ENCODE results near the gene LARGE1. TPM values are rescaled to one million over a fixed set of nuclear protein-coding genes. Genes with fewer than 3 reads are reported as not detected.

The LARGE1 gene
- total RNA-seq, 3 donors from 2014 or later, result 23.6 to 27.8 (median 26.1) TPM

DNA sequence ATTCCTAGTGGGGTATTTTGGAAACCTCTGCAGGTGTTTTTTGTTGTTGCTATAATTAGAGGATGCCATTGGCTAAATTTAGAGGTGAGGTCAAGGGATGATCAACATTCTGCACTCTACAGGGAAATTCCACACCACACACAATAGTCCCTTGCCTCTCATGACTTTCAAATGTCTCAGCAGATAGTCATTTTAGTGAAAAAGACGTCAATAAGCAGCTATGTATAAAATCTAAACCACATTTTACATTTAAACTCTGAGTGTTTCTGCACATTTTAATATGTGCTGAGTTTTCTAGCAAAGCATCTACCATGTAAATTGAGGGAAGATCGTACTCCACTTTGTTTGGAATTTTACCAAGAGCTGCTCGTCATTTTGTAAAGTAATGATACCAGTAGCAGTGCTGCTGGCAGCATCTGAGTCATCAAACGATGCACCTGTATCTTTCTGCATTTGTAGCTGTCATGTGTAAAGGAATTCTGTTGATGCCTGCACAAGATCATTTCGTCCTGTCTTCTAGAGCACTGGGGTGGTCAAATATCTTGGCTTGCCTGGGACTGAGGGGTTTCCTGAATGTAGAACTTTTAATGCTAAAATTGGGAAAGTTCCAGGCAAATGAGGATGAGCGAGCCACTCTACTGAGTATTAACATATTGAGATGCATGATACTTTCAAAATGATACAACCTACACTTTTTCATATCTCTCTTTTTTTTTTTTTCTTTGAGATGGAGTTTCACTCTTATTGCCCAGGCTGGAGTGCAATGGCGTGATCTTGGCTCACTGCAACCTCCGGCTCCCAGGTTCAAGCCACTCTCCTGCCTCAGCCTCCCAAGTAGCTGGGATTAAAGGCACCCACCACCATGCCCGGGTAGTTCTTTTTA, 447.6 kb downstream of the LARGE1 start:
- TF ChIP-seq POLR2A (IDR thresholded peaks at IDR 0.05) (no peak), POLR2AphosphoS5 (IDR thresholded peaks at IDR 0.05) (no peak)
- TF ChIP-seq, protein P1, sequence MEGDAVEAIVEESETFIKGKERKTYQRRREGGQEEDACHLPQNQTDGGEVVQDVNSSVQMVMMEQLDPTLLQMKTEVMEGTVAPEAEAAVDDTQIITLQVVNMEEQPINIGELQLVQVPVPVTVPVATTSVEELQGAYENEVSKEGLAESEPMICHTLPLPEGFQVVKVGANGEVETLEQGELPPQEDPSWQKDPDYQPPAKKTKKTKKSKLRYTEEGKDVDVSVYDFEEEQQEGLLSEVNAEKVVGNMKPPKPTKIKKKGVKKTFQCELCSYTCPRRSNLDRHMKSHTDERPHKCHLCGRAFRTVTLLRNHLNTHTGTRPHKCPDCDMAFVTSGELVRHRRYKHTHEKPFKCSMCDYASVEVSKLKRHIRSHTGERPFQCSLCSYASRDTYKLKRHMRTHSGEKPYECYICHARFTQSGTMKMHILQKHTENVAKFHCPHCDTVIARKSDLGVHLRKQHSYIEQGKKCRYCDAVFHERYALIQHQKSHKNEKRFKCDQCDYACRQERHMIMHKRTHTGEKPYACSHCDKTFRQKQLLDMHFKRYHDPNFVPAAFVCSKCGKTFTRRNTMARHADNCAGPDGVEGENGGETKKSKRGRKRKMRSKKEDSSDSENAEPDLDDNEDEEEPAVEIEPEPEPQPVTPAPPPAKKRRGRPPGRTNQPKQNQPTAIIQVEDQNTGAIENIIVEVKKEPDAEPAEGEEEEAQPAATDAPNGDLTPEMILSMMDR (IDR thresholded peaks at IDR 0.05), result no peak
- Histone ChIP-seq H3K4me3 (no peak overlapping the region), H3K9me3 (no peaks in the 10 kb centered on the region), H3K27me3 (no peaks in the 10 kb centered on the region), H3K36me3 (no peaks in the 10 kb centered on the region), H3K27ac (no peak overlapping the region), H3K4me1 (no peaks in the 10 kb centered on the region)
- DNase-seq (ENCODE audit: low spot score in 2 of 2), result no peak
- intact Hi-C loops (cut with DNase I; ENCODE audit: low total_unique reads), result no loop called here

DNA sequence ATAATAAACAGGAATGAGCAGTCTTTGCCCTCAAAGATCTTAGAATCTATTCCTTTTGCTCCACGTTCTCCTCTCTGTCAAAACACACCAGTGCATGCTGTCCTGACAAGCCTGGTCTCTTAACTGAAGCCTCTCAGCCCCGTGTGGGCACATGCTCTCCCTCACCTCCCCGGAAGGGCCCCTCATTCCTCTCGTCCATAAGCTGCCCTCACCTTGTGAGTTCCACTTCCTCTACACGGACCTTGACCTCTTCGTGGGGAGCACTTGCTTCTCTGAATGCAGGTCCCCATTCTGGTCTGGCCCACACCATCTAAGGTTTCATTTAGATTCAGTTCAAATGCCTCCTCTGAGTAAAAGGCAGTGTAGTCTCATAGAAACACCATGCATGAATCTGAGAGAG, 449.8 kb downstream of the LARGE1 start:
- DNase-seq (ENCODE audit: low spot score in 2 of 2), result no peak
- Histone ChIP-seq H3K36me3 (no peaks in the 10 kb centered on the region), H3K27me3 (no peaks in the 10 kb centered on the region), H3K9me3 (no peaks in the 10 kb centered on the region), H3K27ac (no peak overlapping the region), H3K4me1 (no peaks in the 10 kb centered on the region), H3K4me3 (no peak overlapping the region)
- intact Hi-C loops (cut with DNase I; ENCODE audit: low total_unique reads), result no loop called here
- TF ChIP-seq, protein P1 (IDR thresholded peaks at IDR 0.05), result no peak
- TF ChIP-seq POLR2A (IDR thresholded peaks at IDR 0.05) (no peak), POLR2AphosphoS5 (IDR thresholded peaks at IDR 0.05) (no peak)

DNA sequence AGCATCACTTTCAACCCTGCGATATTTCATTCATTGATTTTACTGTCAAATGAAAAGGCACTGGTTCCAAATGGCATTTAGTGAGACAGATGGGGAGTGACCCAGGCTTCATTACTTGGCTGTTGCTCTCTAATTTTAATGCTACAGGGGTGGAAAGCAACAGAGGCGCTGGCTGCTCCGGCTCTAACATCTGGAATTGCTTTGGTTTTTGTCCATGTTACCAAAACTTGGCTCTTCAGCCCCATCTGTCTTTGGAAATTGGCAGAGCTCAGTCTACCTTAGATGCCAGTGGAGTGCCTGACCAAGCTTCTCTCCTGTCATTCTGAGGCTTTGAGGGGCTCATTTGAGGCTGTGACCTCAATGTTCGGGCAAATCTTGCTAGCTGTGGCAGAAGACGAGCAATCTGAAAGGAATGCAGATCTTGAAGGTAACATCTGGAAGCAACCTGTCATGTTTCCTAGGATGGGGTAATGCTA, 452.6 kb downstream of the LARGE1 start:
- Histone ChIP-seq H3K27me3 (no peaks in the 10 kb centered on the region), H3K27ac (no peak overlapping the region), H3K4me3 (no peak overlapping the region), H3K4me1 (no peaks in the 10 kb centered on the region), H3K9me3 (peaks cover 0 to 1% of the 10 kb centered on the region in 2 donors), H3K36me3 (no peaks in the 10 kb centered on the region)
- TF ChIP-seq, protein P1 (IDR thresholded peaks at IDR 0.05), result no peak
- no peak for TF ChIP-seq POLR2A (IDR thresholded peaks at IDR 0.05)
- no peak for TF ChIP-seq POLR2AphosphoS5 (IDR thresholded peaks at IDR 0.05)
- intact Hi-C loops (cut with DNase I; ENCODE audit: low total_unique reads), result no loop called here
- no peak for DNase-seq (ENCODE audit: low spot score in 2 of 2)

DNA sequence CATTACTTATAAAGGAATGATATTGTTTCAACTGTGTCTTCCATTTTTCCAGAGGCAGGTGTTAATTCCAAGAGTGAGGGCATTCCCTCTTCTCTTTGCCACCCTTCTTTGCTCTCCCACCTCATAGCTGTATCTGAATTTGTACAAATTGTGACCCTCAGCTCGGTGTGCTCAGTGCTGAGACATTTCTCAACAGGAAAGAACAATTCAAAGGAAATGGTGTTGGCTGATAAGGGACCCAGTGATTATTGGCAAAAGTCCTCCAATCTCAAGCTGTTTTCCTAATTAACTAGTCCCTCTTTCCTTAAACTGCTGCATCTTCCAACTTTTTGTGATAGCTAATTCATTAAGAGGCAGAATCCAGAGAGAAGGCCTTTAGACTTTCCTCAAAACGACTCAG, 453.2 kb downstream of the LARGE1 start:
- no peak overlapping the region for H3K4me3 ChIP-seq
- intact Hi-C loops (cut with DNase I; ENCODE audit: low total_unique reads), result no loop called here

DNA sequence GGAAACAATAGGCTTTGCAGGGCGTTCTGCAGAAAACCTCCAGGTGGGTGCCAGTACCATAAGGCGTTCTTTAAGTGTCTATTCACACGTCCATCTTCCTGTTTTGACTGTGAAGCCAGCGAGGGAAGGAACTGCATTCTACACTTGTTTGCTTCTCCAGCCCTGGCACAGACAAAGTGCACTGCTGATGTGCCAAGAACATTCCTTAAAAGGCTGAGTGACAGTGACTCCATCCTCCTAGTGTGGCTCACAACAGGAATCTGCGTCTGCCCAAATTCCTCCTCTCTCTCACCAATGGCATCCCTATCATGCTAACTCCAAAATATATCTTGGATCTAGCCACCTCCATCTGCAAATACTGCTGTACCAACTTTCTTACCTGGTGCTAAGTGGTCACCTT, 454.7 kb downstream of the LARGE1 start:
- no peak overlapping the region for H3K4me3 ChIP-seq
- H3K36me3 ChIP-seq, result no peaks in the 10 kb centered on the region
- intact Hi-C loops (cut with DNase I; ENCODE audit: low total_unique reads), result no loop called here
- DNase-seq (ENCODE audit: low spot score in 2 of 2), result no peak
- peaks cover 12 to 13% of the 10 kb centered on the region in 2 donors for H3K9me3 ChIP-seq
- no peaks in the 10 kb centered on the region for H3K4me1 ChIP-seq
- no peak overlapping the region for H3K27ac ChIP-seq
- no peaks in the 10 kb centered on the region for H3K27me3 ChIP-seq
- no peak for TF ChIP-seq POLR2AphosphoS5 (IDR thresholded peaks at IDR 0.05)
- TF ChIP-seq, protein P1 (IDR thresholded peaks at IDR 0.05), result no peak
- no peak for TF ChIP-seq POLR2A (IDR thresholded peaks at IDR 0.05)

More for the DNA sequence above, 453.2 kb downstream of the LARGE1 start:
- no peak for TF ChIP-seq POLR2AphosphoS5 (IDR thresholded peaks at IDR 0.05)
- TF ChIP-seq, protein P1 (IDR thresholded peaks at IDR 0.05), result no peak
- TF ChIP-seq POLR2A (IDR thresholded peaks at IDR 0.05), result no peak
- Histone ChIP-seq H3K4me1 (no peaks in the 10 kb centered on the region), H3K36me3 (no peaks in the 10 kb centered on the region), H3K9me3 (peaks cover 5 to 7% of the 10 kb centered on the region in 2 donors), H3K27me3 (no peaks in the 10 kb centered on the region), H3K27ac (no peak overlapping the region)
- no peak for DNase-seq (ENCODE audit: low spot score in 2 of 2)
